ENCODE measurements around the gene MAPKAP1.

MAPKAP1 gene

GRCh38 chr9:125507226-125507625 is 199.8 kb downstream of the MAPKAP1 start:
- DNase-seq = no peak

- no peak for DNase-seq
Measured at GRCh38 chr9:125505988-125506438, 201.0 kb downstream of the MAPKAP1 start.

GRCh38 chr9:125504616-125505015 is 202.4 kb downstream of the MAPKAP1 start:
- no peak for DNase-seq

- no peak for DNase-seq
Measured at GRCh38 chr9:125497906-125498305, 209.1 kb downstream of the MAPKAP1 start.

GRCh38 chr9:125497478-125497877 is 209.5 kb downstream of the MAPKAP1 start:
- no peak for DNase-seq

GRCh38 chr9:125496313-125496834 is 210.6 kb downstream of the MAPKAP1 start:
- no peak for DNase-seq

- DNase-seq = no peak
Measured at GRCh38 chr9:125495172-125496119, 211.6 kb downstream of the MAPKAP1 start.

GRCh38 chr9:125494653-125494915 is 212.4 kb downstream of the MAPKAP1 start:
- no peak for DNase-seq

GRCh38 chr9:125493881-125494652 is 212.9 kb downstream of the MAPKAP1 start:
- no peak for DNase-seq

GRCh38 chr9:125493384-125493783 is 213.6 kb downstream of the MAPKAP1 start:
- no peak for DNase-seq

GRCh38 chr9:125492719-125493118 is 214.3 kb downstream of the MAPKAP1 start:
- DNase-seq = no peak

- DNase-seq = no peak
Measured at GRCh38 chr9:125487842-125488241, 219.2 kb downstream of the MAPKAP1 start.

- no peak for DNase-seq
Measured at GRCh38 chr9:125486576-125486975, 220.4 kb downstream of the MAPKAP1 start.

- no peak for DNase-seq
Measured at GRCh38 chr9:125486152-125486508, 220.9 kb downstream of the MAPKAP1 start.

GRCh38 chr9:125485471-125486151 is 221.4 kb downstream of the MAPKAP1 start:
- DNase-seq = no peak

GRCh38 chr9:125484350-125485282 is 222.4 kb downstream of the MAPKAP1 start:
- DNase-seq = no peak

- DNase-seq = no peak
Measured at GRCh38 chr9:125483697-125484096, 223.3 kb downstream of the MAPKAP1 start.

GRCh38 chr9:125479846-125480615 is 227.0 kb downstream of the MAPKAP1 start:
- DNase-seq = no peak

GRCh38 chr9:125477089-125477544 is 229.9 kb downstream of the MAPKAP1 start:
- DNase-seq = no peak

- DNase-seq = no peak
Measured at GRCh38 chr9:125476645-125477044, 230.4 kb downstream of the MAPKAP1 start.

GRCh38 chr9:125475385-125475784 is 231.6 kb downstream of the MAPKAP1 start:
- DNase-seq = no peak
